Activated naive CD8-positive, alpha-beta T cell treated with anti-CD3 and anti-CD28 coated beads for 36 hours (primary cell): ENCODE results near the gene ATL2. TPM values are rescaled to one million over a fixed set of nuclear protein-coding genes. Genes with fewer than 3 reads are reported as not detected.
"Not testable (repeated sequence)": the region's sequence is repeated elsewhere in the genome, so short reads cannot be mapped to it uniquely, and the experiment has no call there.

Experiments
- DNase-seq: peaks from one replicate; pipeline ENCODE4 v3.0.0; 2021
- H3K27ac Mint-ChIP-seq: one replicate; pipeline ENCODE4 v1.8.0; 2022; ENCODE audit warnings: mild to moderate bottlenecking, moderate library complexity, mixed read lengths
- H3K27me3 Mint-ChIP-seq: one replicate; pipeline ENCODE4 v1.8.0; 2022; ENCODE audit warnings: mild to moderate bottlenecking, mixed read lengths
- H3K36me3 Mint-ChIP-seq: one replicate; pipeline ENCODE4 v1.8.0; 2021; ENCODE audit warnings: mild to moderate bottlenecking, mixed read lengths
- H3K4me1 Mint-ChIP-seq: one replicate; pipeline ENCODE4 v1.8.0; 2021; ENCODE audit warnings: mixed read lengths
- H3K4me3 Mint-ChIP-seq: one replicate; pipeline ENCODE4 v1.8.0; 2022; ENCODE audit warnings: mild to moderate bottlenecking, moderate library complexity, mixed read lengths
- H3K9me3 Mint-ChIP-seq: one replicate; pipeline ENCODE4 v1.8.0; 2022; ENCODE audit warnings: mixed read lengths
- total RNA-seq, 2 experiments: library from RNA; stranded (reverse); gene quantifications; one replicate each; pipeline ENCODE4 v1.2.3, GENCODE V29; 2021

The ATL2 gene
- total RNA-seq, 2 experiments from 2014 or later, result 55.4 to 60.4 TPM

GRCh38 chr2:38322224-38322914 is 54.7 kb downstream of the ATL2 start:
- peaks cover 8% of the 10 kb centered on the region for H3K4me1 Mint-ChIP-seq
- no peak for DNase-seq
- H3K36me3 Mint-ChIP-seq, result peaks cover 11% of the 10 kb centered on the region
- no peak overlapping the region for H3K27ac Mint-ChIP-seq
- H3K4me3 Mint-ChIP-seq, result no peak overlapping the region
- no peaks in the 10 kb centered on the region for H3K9me3 Mint-ChIP-seq
- H3K27me3 Mint-ChIP-seq, result no peaks in the 10 kb centered on the region

DNA sequence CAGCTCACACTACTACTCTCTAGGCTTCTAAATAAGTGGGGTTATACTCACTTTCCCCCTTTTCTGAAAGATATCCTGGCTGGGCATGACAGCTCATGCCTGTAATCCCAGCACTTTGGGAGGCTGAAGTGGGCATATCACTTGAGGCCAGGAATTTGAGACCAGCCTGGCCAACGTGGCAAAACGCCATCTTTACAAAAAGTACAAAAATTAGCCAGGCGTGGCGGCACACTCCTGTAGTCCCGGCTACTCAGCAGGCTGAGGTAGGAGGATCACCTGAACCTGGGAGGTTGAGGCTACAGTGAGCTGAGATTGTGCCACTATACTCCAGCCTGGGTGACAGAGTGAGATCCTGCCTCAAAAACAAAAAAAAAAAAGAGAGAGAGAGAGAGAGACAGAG is 57.8 kb downstream of the ATL2 start:
- not testable (repeated sequence) for DNase-seq, H3K4me3 Mint-ChIP-seq, H3K27ac Mint-ChIP-seq, H3K9me3 Mint-ChIP-seq, H3K27me3 Mint-ChIP-seq
- Mint-ChIP-seq H3K36me3 (peaks cover 13% of the 10 kb centered on the region), H3K4me1 (peaks cover 13% of the 10 kb centered on the region)

- Mint-ChIP-seq H3K9me3 (no peaks in the 10 kb centered on the region), H3K4me1 (peaks cover 13% of the 10 kb centered on the region), H3K27me3 (no peaks in the 10 kb centered on the region), H3K4me3 (no peak overlapping the region), H3K27ac (no peak overlapping the region), H3K36me3 (peaks cover 19% of the 10 kb centered on the region)
- DNase-seq, result no peak
Observed at GRCh38 chr2:38317725-38318124, 59.3 kb downstream of the ATL2 start.

DNA sequence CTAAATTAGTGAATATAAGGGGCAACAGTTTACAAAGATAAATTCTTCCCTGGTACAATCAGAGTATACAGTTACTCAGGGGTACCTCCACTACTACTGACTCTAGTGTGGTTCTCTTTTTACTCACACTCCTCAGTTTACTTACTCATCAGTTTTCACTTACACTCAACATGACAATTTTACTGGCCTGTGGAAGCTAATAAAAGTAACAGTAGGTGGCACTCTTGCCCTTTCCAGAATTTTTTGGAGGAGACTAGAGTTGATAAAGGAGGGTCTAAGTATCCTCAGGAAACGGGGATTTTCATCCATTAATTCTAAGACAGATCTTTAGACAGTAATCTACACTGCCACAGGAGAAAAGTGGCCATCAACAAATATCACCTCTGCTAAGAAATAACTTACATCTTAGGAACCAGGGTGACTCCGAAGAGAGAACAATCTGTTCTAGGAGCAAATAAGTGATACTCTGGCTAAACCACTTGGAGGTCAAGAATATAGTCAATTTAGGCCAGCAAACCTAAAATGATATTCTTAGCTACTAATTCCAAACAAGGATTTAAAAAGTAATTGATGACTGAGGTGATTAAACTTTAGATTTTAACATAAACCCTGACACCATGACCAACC is 61.3 kb downstream of the ATL2 start:
- Mint-ChIP-seq H3K9me3 (no peaks in the 10 kb centered on the region), H3K27me3 (no peaks in the 10 kb centered on the region), H3K4me3 (no peak overlapping the region), H3K36me3 (peaks cover 27% of the 10 kb centered on the region), H3K27ac (no peak overlapping the region), H3K4me1 (peaks cover 10% of the 10 kb centered on the region)
- DNase-seq, result no peak

DNA sequence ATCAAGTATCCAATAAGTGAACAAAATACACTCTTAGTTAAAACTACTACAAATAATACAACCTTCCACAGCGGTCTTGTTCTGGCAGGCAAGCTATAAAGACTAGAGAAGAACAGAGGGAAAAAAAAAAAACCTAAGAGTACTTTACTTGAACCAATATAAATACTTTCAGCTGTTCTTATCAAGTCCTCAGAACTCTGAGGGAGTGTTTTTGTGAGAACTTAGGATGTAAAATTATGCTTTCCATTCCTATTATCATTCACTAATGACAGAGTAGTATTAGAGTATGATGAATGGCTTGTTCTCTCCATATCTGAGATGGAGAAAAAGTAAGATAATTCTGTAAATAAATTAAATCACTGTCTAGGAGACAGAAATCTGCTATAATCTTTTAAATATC is 68.3 kb downstream of the ATL2 start:
- no peak for DNase-seq
- Mint-ChIP-seq H3K4me3 (no peak overlapping the region), H3K4me1 (peaks cover 16% of the 10 kb centered on the region), H3K36me3 (peaks cover 65% of the 10 kb centered on the region), H3K27ac (no peak overlapping the region), H3K9me3 (no peaks in the 10 kb centered on the region), H3K27me3 (no peaks in the 10 kb centered on the region)

DNA sequence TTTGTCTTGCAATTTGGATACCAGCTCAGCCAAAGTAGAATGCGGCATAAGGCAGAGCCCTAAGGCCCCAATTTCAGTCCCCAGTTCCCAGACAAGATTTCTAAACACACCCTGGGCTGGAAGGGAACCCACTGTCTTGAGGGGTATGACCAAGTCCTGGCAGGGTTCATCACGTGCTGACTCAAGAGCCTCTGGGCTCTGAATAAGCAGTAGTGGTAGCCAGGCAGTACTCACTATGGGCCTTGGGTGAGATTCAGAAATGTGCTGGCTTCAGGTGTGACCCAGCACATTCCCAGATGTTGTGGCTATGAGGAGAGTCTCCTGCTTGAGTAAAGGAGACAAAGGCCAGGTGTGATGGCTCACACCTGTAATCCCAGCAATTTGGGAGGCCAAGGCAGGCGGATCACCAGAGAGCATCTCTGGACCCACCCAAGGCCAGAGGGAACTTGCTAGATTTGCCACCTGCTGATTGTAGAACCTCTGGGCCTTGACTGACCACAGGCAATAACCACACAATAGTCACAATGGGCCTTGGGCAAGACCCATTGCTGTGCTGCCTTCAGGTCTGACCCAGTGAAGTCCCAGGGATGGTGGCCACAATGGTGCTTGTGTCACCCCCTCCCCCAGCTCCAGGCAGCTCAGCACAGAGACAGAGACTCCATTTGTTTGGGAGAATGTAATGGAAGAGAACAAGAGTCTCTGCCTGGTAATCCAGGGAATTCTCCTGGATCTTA is 74.9 kb downstream of the ATL2 start:
- Mint-ChIP-seq H3K36me3 (peaks cover 42% of the 10 kb centered on the region), H3K27ac (peak overlapping the region; percentile 2), H3K4me1 (peaks cover 30% of the 10 kb centered on the region), H3K4me3 (no peak overlapping the region), H3K9me3 (no peaks in the 10 kb centered on the region), H3K27me3 (no peaks in the 10 kb centered on the region)
- DNase-seq, result no peak

- Mint-ChIP-seq H3K27ac (peak overlapping the region; percentile 76), H3K4me3 (no peak overlapping the region), H3K9me3 (no peaks in the 10 kb centered on the region), H3K27me3 (no peaks in the 10 kb centered on the region), H3K36me3 (peaks cover 37% of the 10 kb centered on the region), H3K4me1 (peaks cover 29% of the 10 kb centered on the region)
- peak; percentile 23 for DNase-seq
Observed at GRCh38 chr2:38301340-38301968, 75.6 kb downstream of the ATL2 start.

DNA sequence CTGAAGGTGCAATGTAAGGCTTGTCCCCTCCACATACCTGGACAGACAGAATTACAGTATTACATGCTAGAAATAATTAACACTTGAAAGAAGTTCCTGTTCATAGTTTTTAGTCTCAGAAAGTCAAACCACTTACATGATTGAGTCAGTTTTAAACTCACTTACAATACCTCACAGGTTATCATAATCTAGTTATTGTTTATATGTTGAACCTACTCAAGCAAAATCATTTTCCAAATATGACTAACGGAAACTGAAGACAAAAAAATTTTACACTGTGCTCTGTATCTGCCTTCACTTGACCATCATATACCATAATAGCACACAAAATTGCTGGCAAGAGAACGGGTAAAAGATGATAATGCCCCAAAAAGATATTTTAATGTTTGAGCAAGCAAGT is 78.5 kb downstream of the ATL2 start:
- Mint-ChIP-seq H3K36me3 (peaks cover 18% of the 10 kb centered on the region), H3K9me3 (no peaks in the 10 kb centered on the region), H3K27ac (no peak overlapping the region), H3K4me3 (no peak overlapping the region), H3K27me3 (no peaks in the 10 kb centered on the region), H3K4me1 (peaks cover 14% of the 10 kb centered on the region)
- no peak for DNase-seq

DNA sequence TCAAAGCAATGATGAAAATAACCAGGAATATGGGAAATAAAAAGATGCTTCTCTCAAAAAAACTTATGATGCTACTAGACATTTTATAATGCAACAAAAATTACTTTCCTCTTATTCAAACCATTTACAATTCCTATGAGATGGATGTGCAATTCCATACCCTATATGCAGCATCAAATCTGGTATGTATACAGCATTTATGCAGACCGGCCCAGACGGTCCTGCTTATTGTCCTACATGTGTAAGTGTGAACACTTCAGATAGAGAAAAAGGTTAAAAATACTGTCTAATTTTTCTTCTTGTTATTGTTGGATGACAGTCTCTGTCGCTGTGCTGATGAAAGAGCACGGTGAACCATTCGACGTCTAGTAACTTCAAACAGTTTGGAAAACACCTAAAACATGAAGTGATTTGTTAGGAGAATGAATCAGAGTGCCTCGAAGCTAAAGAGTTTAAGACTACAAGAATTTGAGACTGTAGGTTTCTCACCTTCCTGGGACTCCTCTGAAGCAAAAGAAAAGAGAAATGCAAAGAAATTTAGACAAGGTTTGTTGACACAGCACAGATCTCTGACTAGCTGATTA is 80.8 kb downstream of the ATL2 start:
- H3K4me3 Mint-ChIP-seq, result no peak overlapping the region
- H3K9me3 Mint-ChIP-seq, result no peaks in the 10 kb centered on the region
- DNase-seq, result no peak
- H3K4me1 Mint-ChIP-seq, result peaks cover 5% of the 10 kb centered on the region
- H3K27me3 Mint-ChIP-seq, result no peaks in the 10 kb centered on the region
- peaks cover 8% of the 10 kb centered on the region for H3K36me3 Mint-ChIP-seq
- peak overlapping the region; percentile 25 for H3K27ac Mint-ChIP-seq

DNA sequence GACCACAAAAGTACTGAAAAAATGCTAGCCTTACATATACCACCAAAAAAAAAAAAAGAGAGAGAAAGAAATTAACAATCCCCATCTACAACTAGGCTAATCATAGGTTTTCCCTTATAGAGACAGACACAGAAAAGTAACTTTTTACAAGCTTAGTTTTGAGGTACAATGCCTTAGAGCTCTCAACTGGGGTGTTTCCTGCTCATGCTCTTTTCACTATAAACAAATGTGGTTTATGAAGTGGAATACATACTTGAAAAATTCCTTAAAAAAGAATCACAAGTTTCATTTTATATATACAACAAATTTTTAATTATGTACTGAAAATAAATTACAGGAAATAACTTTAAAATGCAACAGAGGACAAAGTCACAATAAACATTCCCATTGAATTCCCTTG is 82.5 kb downstream of the ATL2 start:
- H3K27me3 Mint-ChIP-seq, result no peaks in the 10 kb centered on the region
- H3K9me3 Mint-ChIP-seq, result no peaks in the 10 kb centered on the region
- H3K27ac Mint-ChIP-seq, result no peak overlapping the region
- no peak overlapping the region for H3K4me3 Mint-ChIP-seq
- DNase-seq, result no peak
- H3K36me3 Mint-ChIP-seq, result peaks cover 3% of the 10 kb centered on the region
- no peaks in the 10 kb centered on the region for H3K4me1 Mint-ChIP-seq

- no peak overlapping the region for H3K4me3 Mint-ChIP-seq
- H3K27ac Mint-ChIP-seq, result no peak overlapping the region
- DNase-seq, result no peak
- H3K36me3 Mint-ChIP-seq, result peaks cover 3% of the 10 kb centered on the region
- H3K4me1 Mint-ChIP-seq, result no peaks in the 10 kb centered on the region
- H3K27me3 Mint-ChIP-seq, result no peaks in the 10 kb centered on the region
- H3K9me3 Mint-ChIP-seq, result no peaks in the 10 kb centered on the region
Observed at GRCh38 chr2:38293152-38293865, 83.8 kb downstream of the ATL2 start.

DNA sequence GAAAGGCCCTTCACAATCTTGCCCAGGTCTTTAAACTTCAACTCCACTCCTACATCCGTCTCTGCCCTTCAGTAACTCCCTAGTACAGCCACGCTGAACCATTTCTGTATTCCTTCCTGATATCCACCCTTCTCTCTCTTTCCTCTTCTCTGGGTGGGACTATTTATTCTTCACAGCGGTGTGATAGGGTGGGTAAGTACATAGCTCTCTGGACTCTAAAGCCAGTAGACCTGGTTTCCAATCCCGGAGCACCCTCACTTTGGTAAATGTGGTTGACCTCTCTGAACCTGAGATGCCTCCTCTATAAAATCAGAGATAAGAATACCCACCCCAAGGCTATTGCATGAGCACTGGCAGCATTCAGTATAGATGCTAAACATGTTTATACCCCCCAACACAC is 86.7 kb downstream of the ATL2 start:
- Mint-ChIP-seq H3K27ac (no peak overlapping the region), H3K27me3 (peaks cover 12% of the 10 kb centered on the region), H3K4me1 (no peaks in the 10 kb centered on the region), H3K4me3 (no peak overlapping the region), H3K36me3 (peaks cover 2% of the 10 kb centered on the region), H3K9me3 (no peaks in the 10 kb centered on the region)
- no peak for DNase-seq

DNA sequence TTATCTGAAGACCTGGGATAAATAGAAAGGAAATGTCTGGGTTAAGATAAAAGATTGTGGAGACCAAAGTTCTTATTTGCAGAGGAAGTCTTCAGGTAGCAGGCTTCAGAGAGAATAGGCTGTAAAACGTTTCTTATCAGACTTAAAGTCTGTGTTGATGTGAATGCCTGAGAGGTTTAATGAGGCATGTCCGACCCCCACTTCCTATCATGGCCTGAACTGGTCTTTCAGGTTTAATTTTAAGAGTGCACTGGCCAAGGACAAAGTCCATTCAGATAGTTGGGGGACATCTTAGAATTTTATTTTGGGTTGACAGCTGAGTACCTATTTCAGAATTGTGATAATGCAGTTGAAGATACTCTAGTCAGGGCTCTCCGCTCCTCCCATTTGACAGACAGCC is 92.1 kb downstream of the ATL2 start:
- Mint-ChIP-seq H3K4me1 (peaks cover 6% of the 10 kb centered on the region), H3K27ac (no peak overlapping the region), H3K4me3 (no peak overlapping the region), H3K27me3 (peaks cover 24% of the 10 kb centered on the region), H3K36me3 (no peaks in the 10 kb centered on the region), H3K9me3 (no peaks in the 10 kb centered on the region)
- no peak for DNase-seq

DNA sequence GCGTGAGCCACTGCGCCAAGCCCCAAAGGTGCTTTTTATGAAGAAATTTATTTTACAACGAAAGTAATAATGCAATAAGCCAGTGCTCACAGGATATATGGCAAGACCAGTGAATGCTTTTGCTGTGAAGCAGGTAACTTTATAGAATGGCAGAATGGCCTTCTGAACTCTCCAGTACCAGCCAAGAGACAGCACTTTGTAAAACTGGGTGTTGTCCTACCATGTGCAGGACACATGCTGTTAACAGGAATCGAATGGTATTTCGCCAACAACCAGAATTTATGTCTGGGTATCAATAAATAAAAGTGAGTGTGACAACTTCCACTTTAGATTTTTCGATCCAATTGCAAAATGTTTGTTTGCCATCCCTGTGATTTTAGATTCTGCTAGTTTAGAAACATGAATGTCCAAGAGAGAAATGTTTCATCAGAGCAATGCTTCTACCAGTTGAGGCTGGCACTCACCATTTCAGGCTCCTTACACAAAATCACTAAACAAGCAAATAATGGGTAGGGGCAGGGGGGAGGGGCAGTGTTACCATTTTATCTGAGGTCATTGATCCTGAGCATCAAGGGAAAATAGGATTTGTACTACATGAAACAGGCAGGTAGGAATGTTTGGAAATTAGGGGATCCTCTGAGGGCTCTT is 95.9 kb downstream of the ATL2 start:
- H3K9me3 Mint-ChIP-seq, result no peaks in the 10 kb centered on the region
- peaks cover 12% of the 10 kb centered on the region for H3K27me3 Mint-ChIP-seq
- no peak overlapping the region for H3K27ac Mint-ChIP-seq
- no peak for DNase-seq
- peaks cover 6% of the 10 kb centered on the region for H3K4me1 Mint-ChIP-seq
- H3K4me3 Mint-ChIP-seq, result no peak overlapping the region
- no peaks in the 10 kb centered on the region for H3K36me3 Mint-ChIP-seq
